ENCODE measurements around the gene SDF2. TPM values are rescaled to one million over a fixed set of nuclear protein-coding genes. Genes with fewer than 3 reads are reported as not detected.

The SDF2 gene
- total and polyA plus RNA-seq, 2 of the 4 experiments (the other 2 are of a cell fraction) = 76.0 to 81.7 TPM

DNA sequence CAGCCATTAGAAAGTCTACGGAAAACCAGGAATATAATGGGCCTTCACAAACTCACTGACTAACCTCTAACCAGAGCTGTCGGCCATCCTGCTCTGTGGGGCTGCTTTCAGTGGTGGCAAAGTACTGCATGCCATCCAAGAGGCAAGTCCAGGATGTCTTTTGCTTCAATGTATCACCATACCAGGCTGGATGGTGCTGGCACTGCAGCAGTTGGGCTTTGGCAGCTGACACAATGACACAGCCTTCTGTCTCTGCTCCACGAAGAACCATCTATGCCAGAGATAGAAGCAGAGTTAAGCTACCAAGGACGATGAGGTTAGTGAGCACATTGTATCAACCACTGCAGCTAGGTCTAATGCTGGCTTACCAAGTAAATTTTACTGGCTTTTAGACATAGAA is 38.0 kb downstream of the SDF2 start:
- H2BK15ac ChIP-seq (ENCODE audit: low read depth, low read length) = no peak overlapping the region
- WGBS, 2 experiments (ENCODE audit: extremely low coverage in 2 of 2, insufficient read length in 1 of 2) = 100% methylated on average over 1 of the region's 4 CpGs; no CpG with 5 or more reads in 1 of the 2 experiments
- no peaks in the 10 kb centered on the region for H4K20me1 ChIP-seq (ENCODE audit: insufficient read depth, low read length)
- no peak overlapping the region for H3K14ac ChIP-seq (replicated peaks; ENCODE audit: low read depth, low read length)
- H3K4ac ChIP-seq (ENCODE audit: low read depth, low read length) = no peak overlapping the region
- ChIA-PET POLR2A (ENCODE audit: unreplicated experiment) (no interaction called here), CTCF (interaction anchor here (0.9 kb wide), 1 partner anchor 11 kb away, joined by 3 read pairs; no protein-coding TSS in a partner anchor)
- BruUV-seq (replicated peaks) = no TSS peak
- no peak overlapping the region for H2AK9ac ChIP-seq (replicated peaks; ENCODE audit: low read depth, low read length, poor library complexity)
- H3K27ac ChIP-seq (ENCODE audit: insufficient read depth, low read length) = no peak overlapping the region
- H2BK20ac ChIP-seq (ENCODE audit: low read depth, low read length) = no peak overlapping the region
- no peak overlapping the region for H3K23ac ChIP-seq (ENCODE audit: low read depth, low read length)
- H3K4me1 ChIP-seq (ENCODE audit: control insufficient read depth, insufficient read depth, low read length) = no peaks in the 10 kb centered on the region
- TF ChIP-seq MXI1 (IDR thresholded peaks at IDR 0.05; ENCODE audit: borderline replicate concordance, low read depth, low read length) = no peak
- TF ChIP-seq MAZ (IDR thresholded peaks at IDR 0.05; ENCODE audit: borderline replicate concordance, low read depth, low read length) = no peak
- no peak for TF ChIP-seq RFX5 (IDR thresholded peaks at IDR 0.05; ENCODE audit: low read depth, low read length)
- no peak for TF ChIP-seq CEBPB (IDR thresholded peaks at IDR 0.05; ENCODE audit: low read depth, low read length)
- no peak for TF ChIP-seq CHD1 (IDR thresholded peaks at IDR 0.05; ENCODE audit: low read depth, low read length)
- TF ChIP-seq NFE2L2 (IDR thresholded peaks at IDR 0.05; ENCODE audit: low read depth, low read length) = no peak
- TF ChIP-seq SMC3 (IDR thresholded peaks at IDR 0.05; ENCODE audit: low read depth, low read length) = no peak
- H4K8ac ChIP-seq (ENCODE audit: low read depth in 2 of 2, low read length in 2 of 2) = no peak overlapping the region
- no peak overlapping the region for H3K9ac ChIP-seq (ENCODE audit: low read depth, low read length)
- H3K79me1 ChIP-seq (ENCODE audit: low read depth in 1 of 2, low read length in 2 of 2) = peaks cover 3 to 15% of the 10 kb centered on the region in 2 experiments; a peak in 3 of 4 replicates
- intact Hi-C loops (cut with micrococcal nuclease) = no loop called here
- H3K9me1 ChIP-seq (ENCODE audit: insufficient read depth, low read length) = no peaks in the 10 kb centered on the region
- H3K27me3 ChIP-seq (ENCODE audit: control insufficient read depth, insufficient read depth, low read length) = no peaks in the 10 kb centered on the region
- no peak for ATAC-seq (ENCODE audit: low read depth)
- dilution Hi-C loops (cut with HindIII; ENCODE audit: low sequenced_read_pairs, unreplicated experiment) = no loop called here
- H2AK5ac ChIP-seq (ENCODE audit: low read depth, low read length) = no peak overlapping the region
- no peak for DNase-seq
- H3K56ac ChIP-seq (ENCODE audit: extremely low read depth, insufficient read depth, low read length) = no peak overlapping the region
- no peak overlapping the region for H2BK120ac ChIP-seq (ENCODE audit: low read depth, low read length)
- no peak overlapping the region for H2AFZ ChIP-seq (replicated peaks; ENCODE audit: low read length, poor library complexity)
- H3K4me2 ChIP-seq (ENCODE audit: low read depth, low read length) = no peak overlapping the region
- no peak overlapping the region for H3K18ac ChIP-seq (ENCODE audit: low read depth, low read length)
- H3K4me3 ChIP-seq (ENCODE audit: insufficient read depth, low read depth, low read length) = no peak overlapping the region
- no peak overlapping the region for H2BK5ac ChIP-seq (ENCODE audit: low read depth, low read length, poor library complexity, severe bottlenecking)
- in situ Hi-C loops (cut with MboI; ENCODE audit: low sequenced_read_pairs) = no loop called here
- H4K5ac ChIP-seq (ENCODE audit: low read depth, low read length) = no peak overlapping the region
- H3K9me3 ChIP-seq (ENCODE audit: control insufficient read depth, insufficient read depth, low read length) = no peaks in the 10 kb centered on the region
- H4K91ac ChIP-seq (ENCODE audit: insufficient read depth, low read depth, low read length) = no peak overlapping the region
- H3K36me3 ChIP-seq (ENCODE audit: control insufficient read depth, insufficient read depth, low read length) = peaks cover 51% of the 10 kb centered on the region
